Mammary epithelial cell (primary cell): ENCODE data around the gene VWA3B.

Experiments used
- CTCF ChIP-seq, 2 donors: IDR thresholded peaks in 1 of 2; conservative IDR thresholded peaks in 1 of 2; 2 replicates each; pipeline ENCODE4 v1.5.1; 2011 to 2012; ENCODE audit warnings: inconsistent platforms in 2 of 2, low read length in 2 of 2, mild to moderate bottlenecking in 2 of 2, control low read depth in 1 of 2, low read depth in 1 of 2; ENCODE audit not compliant: insufficient read depth in 1 of 2; ENCODE audit errors: extremely low read depth in 1 of 2
- EZH2 ChIP-seq: IDR thresholded peaks from 2 replicates; pipeline ENCODE4 v1.6.1; 2012; ENCODE audit warnings: low read length, inconsistent platforms, borderline replicate concordance

- TF ChIP-seq CTCF (conservative IDR thresholded peaks at IDR 0.05 in 1 of 2, IDR thresholded peaks at IDR 0.05 in 1 of 2; ENCODE audit: extremely low read depth in 1 of 2, insufficient read depth in 1 of 2, low read depth in 1 of 2, low read length in 2 of 2): no peak
- no peak for TF ChIP-seq EZH2
These were observed 147.0 kb downstream of the VWA3B start for GRCh38 chr2:98233941-98234340.
